NOMO-1 treated with DMSO at 0.1 percent for 48 hours (cell line): ENCODE data around the gene FARP1.

Experiments
- DNase-seq: peaks from one replicate; lab custom pipeline; 2025; ENCODE audit not compliant: unreplicated experiment; lab: John Stamatoyannopoulos, UW

Gene FARP1

GRCh38 chr13:98134901-98135300 is 8.0 kb upstream of the FARP1 start:
- no peak for DNase-seq

GRCh38 chr13:98141091-98141490 is 1.8 kb upstream of the FARP1 start:
- no peak for DNase-seq

- no peak for DNase-seq
Observed at GRCh38 chr13:98141509-98142379, 1.1 kb upstream of the FARP1 start.

GRCh38 chr13:98143157-98143553 is 261 bp downstream of the FARP1 start:
- DNase-seq = no peak

- no peak for DNase-seq
Observed at GRCh38 chr13:98143601-98144026, 720 bp downstream of the FARP1 start.

- no peak for DNase-seq
Observed at GRCh38 chr13:98144027-98144741, 1.3 kb downstream of the FARP1 start.

GRCh38 chr13:98144801-98145350 is 2.0 kb downstream of the FARP1 start:
- DNase-seq = no peak

- DNase-seq = no peak
Observed at GRCh38 chr13:98147521-98147920, 4.6 kb downstream of the FARP1 start.

GRCh38 chr13:98150832-98151479 is 8.1 kb downstream of the FARP1 start:
- DNase-seq = no peak

GRCh38 chr13:98155475-98156109 is 12.7 kb downstream of the FARP1 start:
- DNase-seq = no peak

GRCh38 chr13:98156259-98156658 is 13.4 kb downstream of the FARP1 start:
- DNase-seq = no peak

- no peak for DNase-seq
Observed at GRCh38 chr13:98157188-98157587, 14.3 kb downstream of the FARP1 start.

GRCh38 chr13:98157609-98158008 is 14.7 kb downstream of the FARP1 start:
- no peak for DNase-seq

- DNase-seq = no peak
Observed at GRCh38 chr13:98158172-98158899, 15.4 kb downstream of the FARP1 start.

GRCh38 chr13:98162935-98163334 is 20.0 kb downstream of the FARP1 start:
- no peak for DNase-seq

GRCh38 chr13:98169331-98169730 is 26.4 kb downstream of the FARP1 start:
- no peak for DNase-seq

- no peak for DNase-seq
Observed at GRCh38 chr13:98171900-98172589, 29.2 kb downstream of the FARP1 start.

GRCh38 chr13:98172590-98173422 is 29.9 kb downstream of the FARP1 start:
- DNase-seq = no peak
